ENCODE results near the gene KCNIP4.

KCNIP4 gene

DNA sequence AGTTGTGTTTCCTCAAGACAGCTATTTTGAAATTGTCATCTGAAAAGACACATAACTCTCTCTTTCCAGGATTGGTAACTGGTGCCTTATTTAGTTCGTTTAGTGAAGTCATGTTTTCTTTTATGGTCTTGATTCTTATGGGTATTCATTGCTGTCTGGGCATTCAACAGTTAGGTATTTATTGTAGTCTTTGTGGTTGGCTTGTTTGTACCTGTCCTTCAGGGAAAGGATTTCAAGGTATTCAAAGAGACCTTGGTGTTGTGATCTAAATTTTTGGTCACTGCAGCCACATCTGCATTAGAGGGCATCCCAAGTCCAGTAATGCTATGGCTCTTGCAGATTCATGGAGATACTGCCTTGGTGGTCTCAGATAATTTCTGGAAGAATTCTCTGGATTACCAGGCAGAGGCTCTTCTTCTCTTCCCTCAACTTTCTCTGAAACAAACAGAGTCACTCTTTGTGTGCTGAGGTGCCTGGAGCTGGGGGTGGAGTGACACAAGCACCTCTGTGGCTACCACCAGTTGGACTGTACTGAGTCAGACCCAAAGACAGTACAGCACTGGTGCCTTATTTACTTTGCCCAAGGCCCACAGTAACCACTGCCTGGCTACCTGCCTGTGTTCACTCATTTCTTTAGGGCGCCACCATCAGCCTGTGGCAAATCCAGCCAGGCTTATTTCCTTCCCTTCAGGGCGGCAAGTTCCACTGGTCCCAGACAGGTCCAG lies 620.4 kb downstream of the KCNIP4 start:
- no peak for DNase-seq

GRCh38 chr4:21320034-21320433 lies 628.5 kb downstream of the KCNIP4 start:
- no peak for DNase-seq

- no peak for DNase-seq
Measured at GRCh38 chr4:21307709-21308108, 640.9 kb downstream of the KCNIP4 start.

DNA sequence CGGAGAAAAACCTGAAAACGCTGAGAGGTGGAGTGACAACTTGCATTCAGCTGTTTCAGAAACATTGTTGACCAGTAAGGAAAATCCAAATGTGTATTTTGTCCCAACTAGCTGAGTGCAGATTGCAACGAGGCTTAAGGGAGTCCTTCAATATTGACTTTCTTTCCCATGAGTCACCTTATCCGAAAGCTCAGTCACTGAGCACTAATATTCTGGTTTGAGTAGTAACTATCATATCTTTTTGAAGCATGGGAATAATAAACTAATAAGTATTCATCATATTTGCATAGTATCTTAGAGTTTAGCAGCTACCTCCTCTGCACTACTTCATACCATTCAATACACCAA lies 644.1 kb downstream of the KCNIP4 start:
- no peak for DNase-seq

DNA sequence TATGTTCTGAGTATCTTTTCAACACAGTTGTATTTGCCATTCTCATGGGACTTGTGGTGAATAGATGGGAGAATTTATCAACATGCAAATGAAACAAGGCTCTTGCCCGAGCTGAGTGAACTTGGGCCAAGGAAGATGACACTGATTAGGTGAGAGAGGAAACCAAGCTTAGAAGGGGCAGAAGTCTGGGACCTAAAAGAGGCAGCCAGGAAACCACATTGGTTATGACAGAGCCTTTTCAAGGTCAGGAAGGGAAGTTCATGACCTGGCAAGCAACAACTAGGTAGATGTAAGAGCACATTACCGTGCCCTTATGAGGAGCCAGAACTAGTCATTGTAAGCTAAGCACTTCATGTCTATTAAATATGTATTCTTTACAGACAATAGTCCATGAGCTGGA lies 658.0 kb downstream of the KCNIP4 start:
- DNase-seq: no peak

- no peak for DNase-seq
Measured at GRCh38 chr4:21276046-21276445, 672.5 kb downstream of the KCNIP4 start.

DNA sequence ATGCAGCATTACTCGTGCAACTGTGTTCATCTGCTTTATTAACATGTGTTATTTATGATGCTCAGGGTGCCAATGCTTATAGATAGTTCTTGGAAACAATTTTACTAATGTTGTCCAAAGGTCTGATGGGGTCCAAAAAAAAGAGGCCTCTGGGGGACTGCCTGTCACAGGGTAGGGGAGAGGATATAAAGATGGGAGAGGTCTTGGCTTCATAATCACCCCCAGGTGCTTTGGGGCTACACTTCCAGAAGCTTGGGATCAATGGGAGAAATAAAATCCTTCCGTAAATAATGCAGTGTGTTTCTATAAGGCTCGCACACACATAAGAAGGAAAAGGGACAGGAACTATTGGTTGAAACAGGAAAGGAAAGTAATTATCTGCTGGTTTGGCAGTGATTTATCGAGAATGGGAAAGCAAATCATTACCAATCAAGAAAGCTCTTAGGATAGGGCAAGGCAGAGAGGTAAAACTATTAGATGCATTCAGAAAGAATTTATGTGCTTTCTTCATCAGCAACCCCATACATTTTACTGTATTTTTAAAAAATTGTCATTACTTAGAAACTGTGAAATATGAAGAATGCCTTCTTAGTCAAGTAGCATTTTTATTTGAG lies 677.0 kb downstream of the KCNIP4 start:
- DNase-seq: no peak

GRCh38 chr4:21248331-21248730 lies 700.2 kb downstream of the KCNIP4 start:
- DNase-seq: no peak

GRCh38 chr4:21242163-21242562 lies 706.4 kb downstream of the KCNIP4 start:
- DNase-seq: no peak

DNA sequence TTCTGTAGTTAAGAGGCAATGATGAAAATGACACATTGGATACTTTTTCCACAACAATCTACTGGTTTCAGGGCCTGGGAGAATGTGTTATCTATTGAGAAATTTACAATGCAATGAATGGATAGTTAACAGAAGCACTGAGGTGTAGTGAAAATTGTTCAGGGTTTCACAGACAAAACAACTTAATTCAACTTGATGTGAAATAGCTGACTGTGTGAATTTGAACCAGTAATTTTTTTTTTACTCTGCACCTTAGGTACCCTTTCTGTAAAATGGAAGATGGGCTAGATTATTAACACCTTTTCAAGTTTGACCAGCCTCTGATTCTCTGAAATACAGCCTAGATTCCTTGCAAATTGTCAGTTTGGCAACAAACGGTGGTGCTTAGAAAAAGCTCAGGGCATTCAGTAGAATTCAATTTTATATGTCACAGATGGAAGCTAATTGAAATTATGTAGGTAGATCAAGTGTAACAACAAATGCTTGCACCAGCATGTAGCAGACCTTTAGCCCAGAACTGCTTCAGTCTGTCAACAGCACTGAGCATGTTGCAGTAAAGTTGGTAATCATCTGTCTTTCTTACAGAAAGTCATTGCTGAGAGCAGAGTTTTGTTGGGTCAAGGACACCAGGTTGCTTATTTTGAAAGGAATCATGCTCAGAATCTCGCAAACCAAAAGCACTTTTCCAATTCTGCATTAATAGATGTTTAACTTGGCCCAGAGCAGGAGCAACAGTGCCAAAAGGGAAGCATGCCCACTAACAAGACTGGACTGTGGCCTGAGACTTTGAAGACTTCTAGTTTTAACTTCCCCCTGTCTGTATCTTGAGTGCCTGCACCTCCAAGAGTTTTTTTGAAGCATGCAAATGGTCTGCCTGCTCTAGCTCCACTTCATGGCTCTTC lies 721.7 kb downstream of the KCNIP4 start:
- DNase-seq: no peak

DNA sequence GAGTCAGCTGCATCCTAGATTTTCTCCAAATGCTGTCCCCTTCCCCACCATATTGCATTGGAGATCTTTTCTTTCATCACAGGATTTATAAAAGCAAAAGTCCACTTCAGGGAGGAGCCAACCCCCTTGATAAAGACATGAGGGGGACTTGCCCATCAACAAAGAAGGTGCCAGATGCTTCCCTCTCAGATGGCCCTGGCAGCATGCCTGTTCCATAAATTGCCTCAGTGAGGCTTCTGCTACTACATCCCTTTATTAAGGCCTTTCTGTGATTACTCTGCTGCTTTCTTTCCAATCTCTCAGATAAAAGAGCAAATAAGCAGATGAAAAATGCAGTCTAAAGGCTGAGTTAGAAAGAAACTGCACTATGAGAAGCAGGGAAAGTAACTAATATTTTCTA lies 736.7 kb downstream of the KCNIP4 start:
- DNase-seq: no peak

DNA sequence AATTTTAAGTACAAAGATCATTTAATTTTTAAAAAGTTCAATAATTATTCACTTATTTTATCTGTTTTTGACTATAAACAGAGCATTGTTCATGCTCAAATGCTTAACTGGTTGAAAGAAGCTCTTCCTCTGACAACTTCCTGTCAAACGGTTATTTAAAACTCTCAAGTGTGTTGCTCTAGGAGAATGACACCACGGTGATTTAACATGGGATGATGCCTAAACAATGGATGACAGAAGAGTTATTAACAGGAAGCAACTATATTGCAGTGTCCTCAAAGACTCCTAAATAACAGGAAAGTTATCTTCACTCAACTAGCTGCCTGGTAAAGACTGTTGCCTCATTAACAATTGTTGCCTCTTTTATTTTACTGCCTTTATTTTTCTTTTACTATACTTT lies 738.7 kb downstream of the KCNIP4 start:
- DNase-seq: no peak

GRCh38 chr4:21205821-21206531 lies 742.6 kb downstream of the KCNIP4 start:
- no peak for DNase-seq

DNA sequence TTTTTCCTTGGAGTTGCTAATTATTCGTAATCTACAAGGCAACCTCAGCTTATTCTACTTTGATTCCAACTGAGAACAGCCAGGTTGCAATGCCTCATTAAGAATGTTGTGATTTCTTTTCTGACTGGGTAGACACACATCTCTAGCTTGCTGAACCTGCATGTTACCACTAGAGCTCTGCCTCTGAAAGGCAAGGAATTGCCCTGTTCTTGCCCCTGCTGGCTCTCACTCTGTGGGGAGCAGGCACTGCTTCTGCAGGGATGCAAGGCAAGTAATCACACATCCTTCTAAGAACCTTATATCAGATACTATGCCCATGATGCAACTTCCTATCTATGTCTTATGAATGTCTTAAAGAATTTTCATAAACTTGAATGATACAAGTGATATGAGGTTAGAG lies 745.2 kb downstream of the KCNIP4 start:
- no peak for DNase-seq

- no peak for DNase-seq
Measured at GRCh38 chr4:21202959-21203358, 745.6 kb downstream of the KCNIP4 start.

DNA sequence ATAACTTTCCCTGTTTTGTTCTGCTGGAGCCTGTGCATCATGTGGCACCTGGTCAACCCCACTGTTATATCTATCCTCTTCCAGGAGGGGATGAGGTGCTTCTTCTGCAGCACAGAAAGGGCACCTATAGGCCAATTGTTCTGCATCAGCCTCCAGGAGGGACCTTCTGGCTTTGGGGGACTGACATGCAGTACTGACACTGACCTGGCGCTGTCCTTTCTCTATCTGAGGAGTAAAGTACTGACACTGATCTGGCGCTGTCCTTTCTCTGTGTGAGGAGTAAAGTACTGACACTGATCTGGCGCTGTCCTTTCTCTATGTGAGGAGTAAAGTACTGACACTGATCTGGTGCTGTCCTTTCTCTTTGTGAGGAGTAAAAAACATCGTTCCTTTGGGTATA lies 749.9 kb downstream of the KCNIP4 start:
- DNase-seq: no peak

GRCh38 chr4:21195682-21196081 lies 752.9 kb downstream of the KCNIP4 start:
- DNase-seq: no peak

- no peak for DNase-seq
Measured at GRCh38 chr4:21192367-21192766, 756.2 kb downstream of the KCNIP4 start.

- no peak for DNase-seq
Measured at GRCh38 chr4:21191317-21191716, 757.3 kb downstream of the KCNIP4 start.

GRCh38 chr4:21184788-21185187 lies 763.8 kb downstream of the KCNIP4 start:
- no peak for DNase-seq

- no peak for DNase-seq
Measured at GRCh38 chr4:21181716-21182115, 766.9 kb downstream of the KCNIP4 start.

DNA sequence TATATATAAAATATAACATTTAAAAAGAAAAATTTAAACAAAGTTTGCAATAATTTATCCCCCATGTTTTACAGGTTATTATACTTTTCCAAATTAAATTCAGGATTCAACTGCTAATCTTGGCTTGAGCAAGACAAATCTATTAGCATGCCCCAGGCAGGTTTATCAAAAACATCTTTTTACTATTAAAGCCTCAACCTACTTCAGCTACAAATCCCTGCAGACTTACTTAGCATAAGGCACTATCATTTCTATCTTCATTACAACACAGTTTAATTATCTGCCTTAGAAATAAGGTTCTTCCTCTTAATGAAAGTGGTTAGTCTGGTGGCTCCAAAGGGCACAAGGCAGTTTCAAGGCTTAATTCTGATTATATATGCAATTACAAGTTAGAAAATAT lies 770.7 kb downstream of the KCNIP4 start:
- no peak for DNase-seq

DNA sequence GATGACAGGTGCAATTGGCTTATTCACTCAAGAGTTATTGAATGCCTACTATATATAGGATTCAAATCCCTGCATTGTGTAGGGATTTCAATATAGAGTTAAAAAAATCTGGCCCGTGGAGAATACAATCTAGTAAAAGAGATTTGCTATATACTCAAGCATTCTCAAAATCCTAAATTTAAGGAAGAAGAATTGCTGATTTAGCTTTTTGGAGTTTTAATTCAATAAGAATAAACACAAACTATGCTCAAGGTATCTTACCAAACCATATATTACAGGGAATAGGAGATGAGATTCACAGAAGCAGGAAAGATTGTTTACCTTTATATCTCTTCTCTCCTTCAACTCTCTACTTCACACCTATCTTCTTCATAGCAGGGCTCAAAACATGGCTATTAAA lies 771.5 kb downstream of the KCNIP4 start:
- no peak for DNase-seq

Measured in SHP77 (cell line).